GM19193 (cell line): Measurements from ENCODE around the gene GEN1.

Experiments used
- POLR2A ChIP-seq: IDR thresholded peaks from 4 replicates; pipeline ENCODE4 v1.6.1; 2011; ENCODE audit not compliant: insufficient read depth, insufficient read length; ENCODE audit errors: extremely low read depth

GEN1 gene

DNA sequence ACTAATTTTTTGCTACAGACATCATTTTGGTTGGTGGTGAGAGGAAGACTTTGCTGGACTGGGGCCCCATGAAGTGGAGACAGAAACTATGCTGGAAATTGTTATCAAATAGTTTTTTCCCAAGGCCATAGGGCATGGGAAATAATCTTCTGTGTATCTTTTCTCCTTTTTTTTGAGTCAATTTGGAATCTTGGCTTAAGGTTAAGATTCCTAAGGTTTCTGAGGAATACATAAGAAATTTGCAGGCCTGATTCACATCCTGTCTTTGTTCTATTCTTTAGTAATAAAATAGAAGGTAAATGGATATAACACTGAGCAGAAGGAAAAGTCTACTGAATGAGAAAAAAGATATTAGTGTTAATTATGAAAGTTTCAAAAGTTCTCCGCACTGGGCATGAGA is 16.9 kb upstream of the GEN1 start:
- no peak for TF ChIP-seq POLR2A

DNA sequence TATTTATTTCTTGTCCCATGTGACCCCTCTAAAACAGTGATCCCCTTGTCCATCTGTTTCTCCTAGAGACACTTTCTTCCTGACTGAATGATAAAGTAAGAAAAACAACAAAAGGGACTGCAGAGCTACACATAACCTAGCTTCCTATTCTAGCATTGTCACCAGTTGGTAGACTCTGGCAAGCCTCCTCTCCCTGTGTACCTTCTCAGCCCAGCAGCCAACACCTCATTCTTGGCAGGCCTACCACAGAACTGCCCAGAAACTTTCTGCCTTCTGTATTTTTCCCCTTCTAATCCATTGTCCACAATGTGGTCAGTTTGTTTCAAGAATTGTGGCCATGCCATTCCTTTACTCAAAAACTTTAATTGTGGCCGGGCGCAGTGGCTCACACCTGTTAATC is 13.7 kb upstream of the GEN1 start:
- TF ChIP-seq POLR2A: no peak

DNA sequence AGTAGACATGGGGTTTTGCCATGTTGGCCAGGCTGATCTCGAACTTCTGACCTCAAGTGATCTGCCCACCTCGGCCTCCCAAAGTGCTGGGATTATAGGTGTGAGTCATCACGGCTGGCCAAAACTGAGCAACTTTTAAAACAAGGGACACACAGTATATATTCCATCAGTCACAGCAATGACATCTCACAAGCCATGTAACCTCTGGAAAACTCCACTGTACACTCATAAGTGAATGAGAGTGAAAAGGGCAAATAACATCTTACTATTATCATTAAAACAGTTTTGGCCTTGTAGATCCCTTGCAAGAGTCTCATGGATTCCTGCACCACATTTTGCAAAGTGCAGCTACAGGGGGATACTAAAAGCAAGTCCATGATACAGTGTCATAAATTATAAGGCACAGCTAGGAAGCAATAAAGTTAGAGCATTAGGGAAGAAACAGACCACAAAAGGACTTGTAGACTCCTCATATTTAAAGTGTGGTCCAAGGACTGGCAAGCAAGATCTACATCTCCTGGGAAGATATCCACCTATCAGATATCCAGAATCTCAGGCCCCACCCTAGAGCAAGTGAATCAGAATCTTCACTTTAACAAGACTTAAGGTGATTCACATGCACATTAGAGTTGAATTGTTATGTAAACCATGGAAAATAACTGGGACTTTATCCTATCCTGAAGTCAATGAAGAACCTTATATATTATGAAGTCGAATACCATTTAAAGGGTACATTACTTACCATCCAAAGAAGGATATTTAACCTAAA is 6.1 kb upstream of the GEN1 start:
- no peak for TF ChIP-seq POLR2A

DNA sequence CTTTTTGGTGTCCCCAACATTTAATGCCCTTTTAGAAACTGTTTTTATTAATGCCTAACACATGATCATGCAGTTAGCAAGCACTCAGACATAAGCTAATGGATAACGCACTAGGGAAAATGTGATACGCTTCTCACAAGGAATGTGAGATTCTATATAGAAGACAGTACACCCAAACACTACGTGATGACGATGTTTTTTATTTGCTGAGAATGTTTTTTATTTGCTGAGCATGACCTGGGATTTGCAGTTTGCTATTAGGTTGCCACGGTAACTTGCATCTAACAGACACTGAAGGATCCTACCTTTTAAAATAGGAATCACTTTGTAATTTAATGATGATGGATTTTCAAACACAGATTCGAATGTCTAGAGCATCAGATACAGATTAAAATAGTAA is 5.2 kb upstream of the GEN1 start:
- TF ChIP-seq POLR2A: no peak

DNA sequence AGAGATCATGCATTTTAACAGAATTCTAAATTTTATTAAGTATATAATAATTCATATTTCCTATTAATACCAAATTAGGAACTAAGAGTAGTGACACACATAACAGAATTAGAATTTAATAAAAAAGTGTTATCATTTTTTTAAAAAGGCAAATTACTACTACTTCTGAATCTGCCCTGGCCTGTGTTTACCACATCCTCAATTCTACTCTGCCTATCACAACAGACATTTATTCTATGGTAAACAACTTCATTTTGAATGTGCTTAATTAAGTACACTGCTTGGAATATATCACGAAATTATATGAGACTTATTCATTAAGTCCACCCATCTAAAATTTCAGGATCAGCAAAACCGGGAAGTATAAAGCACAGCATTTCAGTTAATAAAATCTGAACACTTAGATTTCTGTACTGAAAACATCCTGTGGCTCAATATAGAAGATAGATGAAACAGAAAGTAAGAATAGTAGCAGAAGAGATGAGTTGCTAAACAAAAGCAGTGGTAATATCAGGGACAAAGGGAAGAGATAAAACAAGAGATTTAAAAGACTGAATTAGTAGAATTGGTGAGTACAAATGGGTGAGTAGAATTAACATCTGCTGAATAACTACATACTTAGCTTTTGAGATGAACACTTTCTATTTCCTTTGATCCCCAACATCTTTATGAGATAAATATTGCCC is 4.0 kb upstream of the GEN1 start:
- no peak for TF ChIP-seq POLR2A

DNA sequence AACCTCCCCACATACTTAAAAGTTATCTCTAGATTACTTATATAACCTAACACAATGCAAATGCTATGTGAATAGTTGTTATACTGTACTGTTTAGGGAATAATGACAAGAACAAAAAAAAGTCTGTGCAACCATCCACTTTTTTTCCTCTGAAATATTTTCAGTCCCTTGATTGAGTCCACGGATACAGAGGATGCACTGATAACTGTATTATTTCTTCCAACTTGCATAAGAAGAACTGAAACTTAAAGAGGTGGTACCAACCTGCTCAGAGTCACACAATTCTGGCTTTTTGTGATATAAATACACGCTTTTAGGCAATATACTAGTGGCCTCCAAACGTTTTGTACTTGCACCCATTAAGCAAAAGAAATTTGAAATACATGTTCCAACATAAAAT is 1.7 kb upstream of the GEN1 start:
- no peak for TF ChIP-seq POLR2A

DNA sequence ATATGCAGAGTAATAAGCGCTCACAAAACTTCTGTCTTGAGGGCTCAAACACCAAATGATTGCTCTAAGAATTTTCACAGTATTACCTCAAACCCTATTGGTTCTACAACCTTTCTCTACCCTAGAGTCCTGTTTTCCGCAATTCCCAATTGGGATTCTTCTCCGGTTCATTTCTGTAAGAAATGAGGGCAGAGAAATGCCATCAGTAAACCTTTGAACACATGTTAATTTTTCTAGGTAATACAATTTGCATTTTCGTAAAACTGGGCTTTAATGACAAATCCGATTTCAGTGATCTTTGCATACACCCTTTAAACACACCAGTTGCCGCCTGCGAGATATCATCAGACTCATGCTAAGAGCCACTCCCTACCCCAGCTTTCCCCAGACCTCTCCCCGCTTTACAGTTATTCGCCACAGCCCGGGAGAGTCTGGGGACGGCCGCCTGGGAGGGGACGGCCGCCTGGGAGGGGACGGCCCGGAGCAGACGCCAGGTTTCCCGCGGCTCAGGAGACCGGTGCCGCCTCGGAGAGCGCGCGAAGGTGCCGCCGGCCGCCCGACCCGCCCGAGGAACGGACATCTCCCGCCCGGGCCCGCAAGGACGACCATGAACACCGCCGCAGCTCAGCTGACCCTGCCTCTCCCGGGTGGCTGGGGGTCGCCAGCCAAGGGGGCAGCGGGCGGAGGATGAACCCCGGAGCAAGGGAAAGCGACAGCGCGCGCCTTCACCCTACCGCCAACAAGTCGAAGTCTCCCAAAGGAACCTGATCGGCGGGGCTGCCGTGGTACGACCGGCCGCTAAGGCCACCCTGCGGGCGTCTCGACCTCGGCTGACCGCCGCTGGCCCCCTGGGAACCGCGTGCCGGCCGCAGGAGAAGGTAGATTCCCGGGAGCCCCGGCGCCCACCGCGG is 791 bp upstream of the GEN1 start:
- TF ChIP-seq POLR2A: peak; percentile 75

DNA sequence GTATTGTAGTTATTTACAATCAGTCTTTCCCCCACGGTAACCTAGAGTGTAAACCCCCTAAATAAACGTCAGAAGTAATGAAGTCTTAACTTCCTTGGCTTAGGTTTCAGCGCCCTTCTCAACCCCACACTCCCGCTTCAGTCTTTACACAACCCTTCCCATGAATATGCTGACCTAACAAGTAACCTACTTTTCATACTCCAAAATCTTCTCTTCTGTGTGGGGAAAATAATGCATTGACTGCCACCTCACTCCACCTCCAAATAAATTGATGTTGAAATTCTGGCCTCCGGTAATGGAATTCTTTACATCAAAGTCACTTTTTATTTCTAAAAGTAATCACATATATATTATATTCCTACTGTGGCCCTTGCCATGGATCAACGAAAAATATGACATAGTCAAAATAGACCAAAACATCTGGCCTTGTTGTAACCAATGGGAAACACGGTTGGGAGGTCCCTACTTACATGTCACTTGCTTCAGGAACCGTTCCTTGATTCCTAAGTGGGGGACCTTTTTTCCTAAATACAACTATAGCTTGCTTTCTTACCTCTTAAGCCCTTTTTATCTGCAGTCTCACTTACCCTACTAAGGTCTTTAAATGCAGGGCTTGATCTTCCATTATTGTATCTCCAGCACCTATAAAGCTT is 961 bp downstream of the GEN1 start:
- TF ChIP-seq POLR2A: no peak

DNA sequence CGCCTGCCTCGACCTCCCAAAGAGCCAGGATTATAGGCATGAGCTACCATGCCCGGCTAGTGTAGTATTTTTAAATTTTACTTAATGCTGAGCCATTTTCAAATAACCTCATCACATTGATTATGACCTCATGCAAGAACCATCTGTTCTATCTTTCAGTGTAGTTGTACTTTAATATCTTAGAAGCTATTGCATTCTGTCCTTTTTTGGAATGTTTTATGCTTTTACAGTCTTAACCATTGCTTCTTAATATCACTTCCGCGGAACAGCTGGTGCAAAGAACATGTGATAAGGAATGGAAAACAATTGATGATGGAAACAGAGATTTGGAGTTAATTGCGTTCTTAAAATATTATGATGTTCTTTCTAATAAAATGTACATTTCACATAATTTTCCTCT is 2.7 kb downstream of the GEN1 start:
- TF ChIP-seq POLR2A: no peak

DNA sequence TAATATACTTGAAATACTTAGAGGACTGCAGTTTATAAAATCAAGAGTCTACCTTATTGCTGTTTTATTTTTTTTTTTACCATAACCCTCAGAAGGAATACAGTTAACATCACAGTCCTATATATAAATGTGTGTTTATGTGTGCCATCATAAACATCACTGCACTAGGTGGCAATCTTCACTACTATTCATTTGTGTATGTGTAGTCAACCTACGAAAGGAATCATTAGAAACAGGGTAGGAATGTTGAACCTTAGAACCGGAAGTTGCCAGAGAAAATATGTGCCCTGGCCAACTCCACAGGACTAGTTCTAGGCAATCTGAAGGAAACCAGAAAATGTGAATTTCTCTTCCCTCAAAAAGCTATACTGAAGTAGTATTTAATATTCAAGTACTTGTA is 3.4 kb downstream of the GEN1 start:
- TF ChIP-seq POLR2A: no peak

DNA sequence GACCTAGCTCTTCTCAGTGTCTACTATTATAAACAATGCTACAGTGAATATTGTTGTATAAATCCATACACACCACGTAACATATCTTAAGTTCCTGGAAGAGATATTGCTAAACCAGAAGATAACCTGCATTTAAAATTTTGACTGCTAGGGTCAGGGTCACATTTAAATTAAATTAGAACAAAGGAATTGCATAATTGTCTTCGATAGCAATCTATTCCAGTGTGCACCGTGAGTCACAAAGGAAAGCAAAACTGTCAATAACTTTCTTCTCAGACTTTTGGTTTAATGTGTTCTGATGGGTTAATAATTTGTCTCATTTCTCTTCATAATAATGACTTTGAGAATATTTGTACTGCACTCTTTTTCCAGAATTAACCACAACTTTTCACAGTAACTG is 4.2 kb downstream of the GEN1 start:
- no peak for TF ChIP-seq POLR2A

DNA sequence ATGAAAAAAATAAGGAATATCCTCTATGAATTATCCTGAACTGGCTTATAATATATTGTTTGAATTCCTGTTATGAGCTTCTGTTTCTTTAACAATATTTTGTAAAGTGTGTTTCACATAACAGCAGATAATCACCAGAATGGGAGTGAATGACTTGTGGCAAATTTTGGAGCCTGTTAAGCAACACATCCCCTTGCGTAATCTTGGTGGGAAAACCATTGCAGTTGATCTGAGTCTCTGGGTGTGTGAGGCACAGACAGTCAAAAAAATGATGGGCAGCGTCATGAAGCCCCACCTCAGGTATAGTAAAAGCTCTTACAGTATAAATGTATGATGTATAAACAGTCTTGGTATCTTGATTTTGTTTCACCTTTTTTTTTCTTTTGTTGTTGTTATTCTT is 5.9 kb downstream of the GEN1 start:
- no peak for TF ChIP-seq POLR2A

DNA sequence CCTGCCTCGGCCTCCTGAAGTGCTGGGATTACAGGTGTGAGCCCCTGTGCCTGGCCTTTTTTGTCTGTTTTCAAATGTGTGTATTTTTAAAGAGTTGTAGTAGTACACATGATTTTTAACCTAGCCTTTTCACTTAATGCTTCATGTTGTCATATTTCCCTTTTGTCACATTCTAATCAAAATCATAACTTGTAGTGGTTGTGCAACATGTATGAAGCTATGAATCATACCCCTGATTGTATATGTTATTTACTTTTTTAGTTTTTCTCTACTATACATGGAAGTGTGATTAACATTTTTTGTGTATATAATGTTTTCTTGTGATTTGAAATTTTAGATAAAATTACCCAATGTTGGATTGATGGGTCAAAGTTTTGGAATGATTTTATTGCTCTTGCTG is 8.5 kb downstream of the GEN1 start:
- no peak for TF ChIP-seq POLR2A

DNA sequence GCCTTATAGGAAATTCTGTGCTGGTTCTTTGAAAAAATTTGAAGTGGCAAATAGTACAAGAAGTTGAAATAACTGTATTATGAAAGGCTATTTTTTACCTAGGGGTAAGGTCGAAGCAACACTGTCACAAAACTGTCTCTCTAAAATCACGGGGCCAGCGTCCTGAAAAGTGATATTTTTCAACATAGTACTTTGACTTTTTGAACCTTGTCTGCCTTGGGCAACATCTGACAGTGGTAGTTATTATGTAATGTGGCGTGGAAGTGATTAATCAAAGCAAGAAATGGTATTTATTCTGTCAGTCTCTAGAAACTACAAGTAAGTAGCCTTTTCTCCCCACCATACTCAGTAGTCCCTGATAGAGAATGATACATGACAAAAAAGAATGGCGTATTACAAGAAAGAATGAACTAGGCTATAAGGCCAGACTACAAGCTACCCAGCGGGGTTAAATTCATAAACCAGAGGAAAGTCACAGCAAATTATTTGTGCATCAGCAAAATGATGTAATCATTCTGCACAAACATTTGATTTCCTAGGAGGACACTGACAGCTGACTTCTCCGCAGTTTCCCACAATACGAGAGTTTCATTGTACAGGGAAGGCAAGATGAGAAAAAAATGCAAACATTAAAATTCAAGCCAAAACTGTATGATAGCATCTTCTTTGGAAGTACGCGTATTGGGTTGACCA is 9.8 kb downstream of the GEN1 start:
- no peak for TF ChIP-seq POLR2A
